Stimulated activated CD4-positive, alpha-beta T cell treated with anti-CD3 and anti-CD28 coated beads, Interleukin-15, amount 100 ng/mL, for 1 hour (primary cell): ENCODE results near the gene MND1.

Source experiments
- DNase-seq, 2 donors: peaks; one replicate each; pipeline ENCODE4 v3.0.0-alpha.2; 2020; ENCODE audit warnings: low read depth in 1 of 2, low spot score in 1 of 2

The MND1 gene

DNA sequence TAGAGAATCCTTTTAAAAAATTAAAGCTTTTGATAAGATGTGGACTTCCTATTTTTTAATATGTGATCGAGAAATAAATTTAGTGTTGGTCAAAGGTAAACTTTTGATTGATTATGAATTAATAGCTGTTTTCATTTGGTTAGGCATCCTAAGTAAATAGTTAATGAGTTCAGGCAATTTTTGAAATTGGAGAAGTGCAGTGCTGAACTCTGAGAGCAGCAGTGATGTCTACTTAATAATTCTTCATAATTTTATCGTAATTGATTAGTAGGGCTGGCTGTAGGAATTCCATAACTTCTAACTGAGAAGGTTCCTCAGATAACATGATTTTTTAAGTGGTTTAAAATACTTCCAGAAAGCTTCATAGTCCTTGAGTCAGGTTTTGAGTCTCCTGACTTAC is 1.5 kb downstream of the MND1 start:
- no peak for DNase-seq

- no peak for DNase-seq
Measured at GRCh38 chr4:153346563-153346962, 2.1 kb downstream of the MND1 start.

- no peak for DNase-seq
Measured at GRCh38 chr4:153347117-153347516, 2.6 kb downstream of the MND1 start.

DNA sequence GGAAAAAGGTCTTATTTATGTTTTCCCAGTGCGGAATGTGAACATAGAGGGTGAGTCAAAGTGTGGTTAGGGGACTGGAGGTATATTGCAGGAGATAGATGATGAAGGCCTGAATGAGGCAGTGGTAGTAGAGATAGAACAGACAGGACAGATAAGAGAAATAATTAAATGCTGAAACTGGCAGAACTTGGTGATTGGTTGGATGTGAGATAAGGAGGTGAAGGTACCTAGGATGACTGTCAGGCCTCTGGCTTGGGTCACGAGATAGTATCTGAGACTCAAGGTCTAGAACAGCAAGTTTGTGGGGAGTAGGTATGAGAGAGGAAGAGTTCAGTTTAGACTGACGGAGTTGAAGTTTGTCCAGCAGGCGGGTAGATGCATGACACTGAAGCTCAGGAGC is 3.5 kb downstream of the MND1 start:
- DNase-seq, result no peak

DNA sequence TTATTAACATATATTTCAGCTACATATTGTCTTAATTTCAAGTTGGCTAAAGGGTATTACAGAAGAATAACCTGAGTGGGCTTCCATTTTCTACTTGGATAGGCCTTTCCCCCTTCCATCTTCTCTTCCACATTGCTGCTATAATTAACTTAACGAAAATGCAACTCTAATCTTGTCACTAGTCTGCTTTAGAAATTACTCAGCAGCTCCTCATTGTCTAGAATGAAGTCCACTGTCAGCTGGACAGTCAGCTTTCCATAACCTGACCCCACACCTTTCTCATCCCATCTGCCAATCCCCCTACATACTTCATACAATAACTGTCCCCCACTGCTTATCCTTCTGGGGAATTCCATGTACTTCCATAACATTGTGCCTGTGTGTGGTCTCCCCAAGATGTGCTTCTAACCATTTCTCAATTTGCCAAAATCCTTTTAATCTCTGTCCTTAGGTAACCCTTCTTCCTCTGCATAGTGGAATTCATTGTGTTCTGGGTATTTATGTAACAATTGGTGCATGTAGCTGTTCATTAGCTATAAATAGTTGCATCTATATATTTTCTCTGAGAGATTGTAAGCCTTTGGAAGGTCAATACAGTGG is 4.8 kb downstream of the MND1 start:
- DNase-seq, result no peak

DNA sequence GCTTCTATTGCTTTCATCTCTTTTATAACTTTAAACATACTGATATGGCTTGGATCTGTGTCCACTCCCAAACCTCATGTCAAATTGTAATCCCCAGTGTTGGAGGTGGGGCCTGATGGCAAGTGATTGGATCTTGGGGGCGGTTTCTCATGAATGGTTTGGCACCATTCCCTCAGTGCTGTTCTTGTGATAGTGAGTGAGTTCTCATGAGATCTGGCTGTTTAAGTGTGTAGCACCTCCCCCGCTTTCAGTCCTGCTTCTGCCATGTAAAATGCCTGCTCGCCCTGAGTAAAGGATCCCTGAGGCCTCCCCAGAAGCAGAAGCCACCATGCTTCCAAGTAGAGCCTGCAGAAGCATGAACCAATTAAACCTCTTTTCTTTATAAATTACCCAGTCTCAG is 17.7 kb downstream of the MND1 start:
- DNase-seq, result no peak

GRCh38 chr4:153364061-153364460 is 19.6 kb downstream of the MND1 start:
- no peak for DNase-seq

DNA sequence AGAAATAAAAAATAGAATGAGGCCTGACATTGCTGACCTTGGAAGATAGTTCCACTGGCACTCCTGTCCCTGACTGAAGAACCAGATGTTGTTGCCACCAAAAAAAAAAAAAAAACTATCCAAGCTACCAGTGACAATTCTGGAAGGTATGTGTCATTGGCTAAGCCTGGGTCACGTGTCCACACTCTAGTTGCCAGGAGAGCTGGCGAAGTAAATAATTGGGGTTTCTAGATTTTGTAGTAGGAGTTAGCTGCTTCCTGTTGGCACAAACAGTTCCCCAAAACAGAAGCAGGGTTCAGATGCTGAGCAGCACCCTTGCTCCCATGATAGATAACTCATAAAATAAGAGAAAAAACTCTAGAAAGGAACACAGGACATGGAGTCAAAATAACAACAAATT is 20.5 kb downstream of the MND1 start:
- no peak for DNase-seq

GRCh38 chr4:153366486-153366885 is 22.0 kb downstream of the MND1 start:
- no peak for DNase-seq

- DNase-seq, result no peak
Measured at GRCh38 chr4:153367092-153367491, 22.6 kb downstream of the MND1 start.

DNA sequence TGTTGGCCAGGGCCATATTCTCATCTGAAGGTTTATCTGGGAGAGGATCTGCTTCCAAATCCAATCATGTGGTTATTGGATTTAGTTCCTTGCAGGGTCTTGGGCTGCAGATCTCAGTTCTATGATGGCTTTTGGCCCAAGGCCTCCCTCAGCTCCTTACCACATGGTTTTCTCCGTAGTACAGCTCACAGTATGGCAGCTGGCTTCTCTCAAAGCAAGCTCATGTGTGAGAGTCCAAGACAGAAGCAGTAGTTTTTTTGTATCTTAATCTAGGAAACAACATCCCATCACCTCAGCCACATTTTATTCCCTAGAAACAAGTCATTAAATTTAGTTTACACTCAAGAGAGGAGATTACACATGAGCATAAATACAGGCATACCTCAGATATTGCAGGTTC is 24.5 kb downstream of the MND1 start:
- DNase-seq, result no peak

GRCh38 chr4:153371701-153372234 is 27.3 kb downstream of the MND1 start:
- no peak for DNase-seq

- DNase-seq, result no peak
Measured at GRCh38 chr4:153372967-153373562, 28.6 kb downstream of the MND1 start.

- no peak for DNase-seq
Measured at GRCh38 chr4:153374442-153374841, 30.0 kb downstream of the MND1 start.

GRCh38 chr4:153375303-153375702 is 30.8 kb downstream of the MND1 start:
- no peak for DNase-seq

DNA sequence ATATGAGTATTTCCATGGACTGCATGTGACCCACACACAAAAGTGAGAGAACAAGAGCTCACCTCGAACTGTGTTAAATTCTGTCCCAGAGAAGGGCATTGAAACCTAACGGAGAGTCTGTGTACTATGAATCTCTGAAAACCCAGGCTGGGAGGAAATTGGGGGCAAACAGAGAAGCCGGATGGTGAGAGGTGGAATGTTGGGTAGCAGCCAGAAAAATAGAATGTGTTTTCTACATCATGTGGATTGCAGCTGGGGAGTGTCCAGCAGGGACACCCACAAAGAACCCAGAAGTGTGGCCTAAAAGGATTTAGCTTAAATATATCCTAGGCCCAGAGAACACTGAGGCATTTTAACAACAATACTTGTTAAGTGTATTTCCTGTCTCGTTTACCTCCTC is 38.6 kb downstream of the MND1 start:
- DNase-seq, result no peak

GRCh38 chr4:153384160-153384559 is 39.7 kb downstream of the MND1 start:
- no peak for DNase-seq

DNA sequence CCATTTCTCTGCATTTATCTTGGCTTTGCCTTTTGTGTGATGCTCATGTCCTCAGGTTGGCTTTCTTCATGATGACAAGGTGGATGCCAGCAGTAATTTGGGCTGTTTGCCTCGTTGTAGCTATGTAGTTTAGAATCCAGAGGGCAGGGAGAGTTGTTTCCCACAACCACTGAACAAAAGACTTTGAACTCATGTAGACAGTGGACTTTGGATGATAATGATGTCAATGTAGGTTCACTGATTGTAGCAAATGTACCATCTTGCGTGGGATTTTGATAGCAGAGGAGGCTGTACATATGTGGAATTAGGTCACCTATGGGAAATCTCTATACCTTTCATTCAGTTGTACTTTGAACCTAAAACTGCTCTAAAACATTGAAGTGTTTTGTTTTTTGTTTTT is 41.3 kb downstream of the MND1 start:
- DNase-seq, result no peak

DNA sequence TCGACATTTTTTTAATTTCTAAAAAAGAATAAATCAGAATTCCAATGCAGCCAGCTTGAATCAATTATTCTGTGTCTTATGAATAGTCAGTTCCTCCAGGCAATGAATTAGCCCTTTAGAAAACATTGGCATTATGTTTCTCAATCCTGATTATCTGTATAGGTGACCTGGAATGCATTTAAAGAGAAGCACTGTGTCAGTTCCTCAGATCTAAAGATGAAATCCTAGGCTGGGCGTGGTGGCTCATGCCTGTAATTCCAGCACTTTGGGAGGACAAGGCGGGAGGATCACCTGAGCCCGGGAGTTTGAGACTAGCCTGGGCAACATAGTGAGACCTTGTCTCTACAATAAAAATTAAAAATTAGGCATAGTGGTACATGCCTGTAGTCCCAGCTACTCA is 43.5 kb downstream of the MND1 start:
- DNase-seq, result no peak

DNA sequence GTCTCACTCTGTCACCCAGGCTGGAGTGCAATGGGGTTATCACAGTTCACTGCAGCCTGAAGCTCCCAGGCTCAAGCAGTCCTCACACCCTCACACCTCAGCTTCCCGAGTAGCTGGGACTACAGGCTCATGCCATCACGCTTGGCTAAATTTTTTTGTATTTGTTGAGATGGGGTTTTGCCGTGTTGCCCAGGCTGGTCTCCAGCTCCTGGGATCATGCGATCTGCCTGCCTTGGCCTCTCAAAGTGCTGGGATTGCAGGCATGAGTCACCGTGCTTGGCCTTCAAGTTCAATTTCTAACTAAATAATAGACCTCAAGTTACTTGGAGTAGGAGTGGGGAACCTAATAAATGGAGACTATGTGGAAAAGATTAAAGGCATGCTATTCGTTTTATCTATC is 48.9 kb downstream of the MND1 start:
- no peak for DNase-seq

- DNase-seq, result no peak
Measured at GRCh38 chr4:153394945-153395344, 50.5 kb downstream of the MND1 start.

DNA sequence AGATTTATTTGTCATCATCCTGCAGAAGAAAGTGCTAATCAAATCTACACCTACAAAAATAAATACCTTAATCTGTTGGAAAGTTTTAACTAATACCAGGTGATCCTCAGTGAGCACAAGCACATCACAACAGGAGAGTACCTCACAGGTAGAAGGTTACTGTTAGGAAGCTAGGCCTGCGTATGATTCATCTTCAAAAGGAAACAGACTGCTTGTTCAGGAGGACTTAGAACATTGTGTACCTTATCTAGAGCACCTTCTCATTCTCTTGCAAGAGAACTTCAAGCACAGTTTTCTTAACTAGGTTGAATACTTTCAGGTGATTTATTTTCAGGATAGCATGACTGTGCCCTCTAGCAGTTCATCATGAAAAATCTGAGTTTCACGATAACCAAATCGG is 54.2 kb downstream of the MND1 start:
- no peak for DNase-seq

DNA sequence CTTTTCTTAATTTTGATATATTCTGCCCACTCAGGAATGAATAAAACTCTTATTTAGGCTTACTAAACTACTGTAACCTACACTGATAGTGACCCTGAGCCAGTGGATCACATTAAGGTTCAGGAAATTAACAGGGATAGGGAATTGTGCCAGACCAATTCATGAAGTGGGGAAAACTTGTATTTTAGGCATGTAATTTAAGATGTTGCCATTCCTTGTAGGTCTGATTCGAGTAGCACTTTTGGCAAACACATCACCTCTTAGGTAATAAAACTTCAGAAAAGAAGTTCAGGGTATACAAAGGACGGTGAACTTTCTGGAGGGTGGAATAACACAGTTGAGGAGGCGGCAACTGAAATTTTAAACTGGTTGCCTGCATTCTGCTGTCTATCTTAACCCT is 54.9 kb downstream of the MND1 start:
- DNase-seq, result no peak
